Measurements from ENCODE around the gene SLC38A11.

Gene SLC38A11

DNA sequence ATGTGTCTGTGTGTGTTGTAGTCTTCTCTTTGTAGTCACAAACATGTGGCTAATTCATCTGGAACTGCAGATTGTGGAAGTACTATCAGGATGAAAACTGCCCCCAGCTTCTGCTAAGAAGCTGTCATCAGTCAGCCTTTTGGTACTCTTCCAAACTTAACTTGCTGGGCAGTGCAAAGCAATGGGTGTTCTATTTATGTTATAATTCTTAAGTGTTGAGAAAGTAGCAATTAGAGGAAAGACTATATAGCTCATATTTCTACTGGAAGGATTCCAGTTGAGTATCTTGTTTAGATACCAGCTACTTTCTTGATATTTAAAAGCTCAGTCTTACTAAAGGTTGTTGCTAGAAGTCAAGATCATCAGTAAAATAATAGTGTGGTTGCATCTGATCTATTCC lies 52.1 kb downstream of the SLC38A11 start:
- Histone ChIP-seq H3K27ac (no peak overlapping the region), H3K9me3 (ENCODE audit: severe bottlenecking) (no peaks in the 10 kb centered on the region), H3K36me3 (no peaks in the 10 kb centered on the region), H3K27me3 (ENCODE audit: insufficient read depth, low read depth, severe bottlenecking) (no peaks in the 10 kb centered on the region), H3K4me3 (ENCODE audit: low read depth, low read length) (no peak overlapping the region)
- TF ChIP-seq, protein P1, sequence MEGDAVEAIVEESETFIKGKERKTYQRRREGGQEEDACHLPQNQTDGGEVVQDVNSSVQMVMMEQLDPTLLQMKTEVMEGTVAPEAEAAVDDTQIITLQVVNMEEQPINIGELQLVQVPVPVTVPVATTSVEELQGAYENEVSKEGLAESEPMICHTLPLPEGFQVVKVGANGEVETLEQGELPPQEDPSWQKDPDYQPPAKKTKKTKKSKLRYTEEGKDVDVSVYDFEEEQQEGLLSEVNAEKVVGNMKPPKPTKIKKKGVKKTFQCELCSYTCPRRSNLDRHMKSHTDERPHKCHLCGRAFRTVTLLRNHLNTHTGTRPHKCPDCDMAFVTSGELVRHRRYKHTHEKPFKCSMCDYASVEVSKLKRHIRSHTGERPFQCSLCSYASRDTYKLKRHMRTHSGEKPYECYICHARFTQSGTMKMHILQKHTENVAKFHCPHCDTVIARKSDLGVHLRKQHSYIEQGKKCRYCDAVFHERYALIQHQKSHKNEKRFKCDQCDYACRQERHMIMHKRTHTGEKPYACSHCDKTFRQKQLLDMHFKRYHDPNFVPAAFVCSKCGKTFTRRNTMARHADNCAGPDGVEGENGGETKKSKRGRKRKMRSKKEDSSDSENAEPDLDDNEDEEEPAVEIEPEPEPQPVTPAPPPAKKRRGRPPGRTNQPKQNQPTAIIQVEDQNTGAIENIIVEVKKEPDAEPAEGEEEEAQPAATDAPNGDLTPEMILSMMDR (IDR thresholded peaks at IDR 0.05; ENCODE audit: low read depth, low read length): no peak
- DNase-seq: no peak

DNA sequence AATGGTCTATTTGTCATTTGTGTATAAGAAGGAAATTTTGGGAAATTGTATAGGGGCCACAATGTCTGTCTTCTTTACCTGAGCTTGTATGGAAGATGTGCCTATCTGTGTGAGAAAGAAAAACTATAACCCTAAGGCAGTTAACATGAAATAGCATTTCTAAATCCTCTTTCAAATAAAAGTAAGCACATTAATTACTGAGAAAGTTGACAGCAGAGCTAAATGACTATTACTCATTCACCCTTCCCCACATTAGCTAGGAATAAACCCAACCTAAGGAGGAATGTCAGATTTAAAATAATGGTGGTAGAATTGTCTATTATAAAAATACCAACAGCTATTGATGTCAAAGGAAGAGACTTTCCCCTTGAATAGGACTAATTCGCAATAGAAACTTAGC lies 56.2 kb downstream of the SLC38A11 start:
- no peaks in the 10 kb centered on the region for H3K9me3 ChIP-seq (ENCODE audit: severe bottlenecking)
- no peak for DNase-seq
- no peaks in the 10 kb centered on the region for H3K27me3 ChIP-seq (ENCODE audit: insufficient read depth, low read depth, severe bottlenecking)
- no peak overlapping the region for H3K4me3 ChIP-seq (ENCODE audit: low read depth, low read length)
- TF ChIP-seq, protein P1 (IDR thresholded peaks at IDR 0.05; ENCODE audit: low read depth, low read length): no peak
- no peaks in the 10 kb centered on the region for H3K36me3 ChIP-seq
- no peak overlapping the region for H3K27ac ChIP-seq

DNA sequence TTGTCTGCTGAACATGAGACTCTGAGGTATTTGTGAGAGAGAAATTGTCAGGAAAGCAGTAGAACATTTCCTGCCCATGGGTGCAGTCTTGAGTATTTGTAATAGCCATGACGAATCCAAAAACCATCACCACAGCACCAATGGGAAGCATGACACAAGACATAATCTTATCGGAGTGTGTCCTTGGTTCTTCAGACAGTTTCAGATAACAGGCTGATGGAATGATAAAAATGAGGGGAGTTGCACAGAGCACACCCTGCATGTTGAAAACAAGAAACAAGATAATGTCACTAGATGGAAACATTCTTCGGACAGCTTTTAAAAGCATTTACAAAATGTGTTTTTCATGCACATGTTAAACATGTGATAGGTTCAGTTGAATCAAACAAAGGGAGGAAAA lies 56.9 kb downstream of the SLC38A11 start:
- DNase-seq: no peak
- TF ChIP-seq, protein P1 (IDR thresholded peaks at IDR 0.05; ENCODE audit: low read depth, low read length): no peak
- Histone ChIP-seq H3K4me3 (ENCODE audit: low read depth, low read length) (no peak overlapping the region), H3K27ac (no peak overlapping the region), H3K9me3 (ENCODE audit: severe bottlenecking) (no peaks in the 10 kb centered on the region), H3K27me3 (ENCODE audit: insufficient read depth, low read depth, severe bottlenecking) (no peaks in the 10 kb centered on the region), H3K36me3 (no peaks in the 10 kb centered on the region)

DNA sequence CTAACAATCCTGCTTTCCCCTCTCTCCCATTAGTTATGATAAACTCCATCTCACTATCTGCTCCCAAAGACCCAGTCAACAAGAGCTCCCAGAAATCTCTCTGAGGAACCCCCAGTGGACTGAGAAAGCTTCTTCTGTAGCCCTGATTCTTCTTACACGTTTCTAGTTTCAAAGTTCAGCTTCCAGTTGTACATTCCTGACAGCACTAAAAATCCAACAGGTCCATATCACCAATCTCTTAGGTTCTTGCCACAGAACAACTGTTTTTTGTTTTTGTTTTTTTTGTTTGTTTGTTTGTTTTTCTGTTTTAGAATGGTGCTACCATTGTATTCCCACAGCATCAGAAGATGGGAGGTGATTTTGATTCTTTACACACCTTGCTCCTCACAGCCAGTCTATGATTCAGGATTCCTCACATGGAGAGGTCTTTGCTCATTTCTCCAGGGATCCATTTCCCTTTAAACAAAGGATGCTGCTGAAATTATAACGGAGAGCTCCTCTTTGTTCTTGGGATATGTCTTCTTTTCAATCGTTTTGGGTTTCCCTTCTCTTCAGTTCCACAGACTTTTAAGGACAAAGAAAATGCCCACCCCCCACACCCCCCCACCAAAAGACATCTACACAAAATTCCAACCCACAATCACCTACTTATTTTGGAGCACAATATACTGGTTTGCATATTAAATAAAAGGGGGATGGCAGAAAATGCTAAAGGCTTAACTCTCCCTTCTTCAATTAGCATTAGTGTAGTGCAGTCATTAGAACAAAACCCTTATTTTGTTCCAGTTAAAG lies 57.7 kb downstream of the SLC38A11 start:
- no peaks in the 10 kb centered on the region for H3K27me3 ChIP-seq (ENCODE audit: insufficient read depth, low read depth, severe bottlenecking)
- TF ChIP-seq, protein P1 (IDR thresholded peaks at IDR 0.05; ENCODE audit: low read depth, low read length): no peak
- H3K4me3 ChIP-seq (ENCODE audit: low read depth, low read length): no peak overlapping the region
- no peaks in the 10 kb centered on the region for H3K36me3 ChIP-seq
- H3K9me3 ChIP-seq (ENCODE audit: severe bottlenecking): no peaks in the 10 kb centered on the region
- no peak overlapping the region for H3K27ac ChIP-seq
- DNase-seq: no peak

DNA sequence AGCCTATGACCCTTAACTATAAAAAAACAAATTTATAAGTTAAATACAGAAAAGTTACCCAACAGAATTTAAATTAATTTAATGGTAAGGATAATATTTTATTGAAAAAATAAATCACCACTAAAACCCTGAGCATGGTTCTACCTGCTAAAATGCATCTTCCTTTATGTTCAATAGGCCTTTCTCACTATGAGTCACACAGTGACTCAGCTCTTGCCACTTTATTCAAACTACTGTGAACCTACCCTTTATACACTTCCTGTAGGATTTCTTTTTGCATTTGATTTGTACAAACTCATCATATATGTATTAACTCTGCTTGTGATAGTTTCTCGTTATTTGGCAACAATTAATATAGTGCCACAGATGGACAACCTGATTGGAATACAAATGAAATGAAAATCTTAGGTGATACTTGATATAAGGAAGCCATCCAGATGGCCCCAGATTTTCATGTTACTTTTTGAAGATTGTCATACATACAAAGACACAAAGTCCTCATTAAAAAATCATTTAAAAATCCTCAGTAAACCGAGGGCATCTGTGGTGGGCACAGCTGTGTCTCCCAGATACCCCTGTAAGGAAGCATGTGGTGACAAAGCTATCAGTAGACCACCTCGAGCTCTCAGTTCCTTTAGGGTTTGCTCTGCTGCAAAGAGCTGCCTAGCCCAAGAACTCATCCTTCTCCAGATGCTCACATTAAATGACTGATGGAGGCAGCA lies 58.5 kb downstream of the SLC38A11 start:
- H3K27ac ChIP-seq: no peak overlapping the region
- TF ChIP-seq, protein P1 (IDR thresholded peaks at IDR 0.05; ENCODE audit: low read depth, low read length): no peak

More for the DNA sequence above, 58.5 kb downstream of the SLC38A11 start:
- H3K36me3 ChIP-seq: no peaks in the 10 kb centered on the region
- no peaks in the 10 kb centered on the region for H3K27me3 ChIP-seq (ENCODE audit: insufficient read depth, low read depth, severe bottlenecking)
- no peak for DNase-seq
- no peak overlapping the region for H3K4me3 ChIP-seq (ENCODE audit: low read depth, low read length)
- H3K9me3 ChIP-seq (ENCODE audit: severe bottlenecking): no peaks in the 10 kb centered on the region

Data from WERI-Rb-1 (cell line).